Activated B cell treated with CpG ODN at 0.5 μM for 24 hours (primary cell): ENCODE data around the gene IFITM5. TPM values are rescaled to one million over a fixed set of nuclear protein-coding genes. Genes with fewer than 3 reads are reported as not detected.
A peak's percentile ranks its signal among the peaks of the same experiment; 100 is the strongest.
"Not testable (repeated sequence)": the region's sequence is repeated elsewhere in the genome, so short reads cannot be mapped to it uniquely, and the experiment has no call there.

ENCODE experiments used
- ATAC-seq: fragments of 200-7000 bp; cut with Tn5 transposase; one replicate; pipeline ENCODE4 v1.10.0; 2021; ENCODE audit warnings: low read depth, mild to moderate bottlenecking, moderate library complexity
- CTCF ChIA-PET: fragments of 350-600 bp; sonication (Branson Sonifier 250); formaldehyde crosslinking; loops from one replicate; lab custom pipeline; 2021; ENCODE audit warnings: antibody characterized with exemption; lab: Charles Lee
- POLR2A ChIA-PET: fragments of 350-600 bp; sonication (Branson Sonifier 250); formaldehyde crosslinking; loops from one replicate; lab custom pipeline; 2021; ENCODE audit warnings: antibody characterized with exemption; lab: Charles Lee
- DNase-seq: peaks from one replicate; pipeline ENCODE4 v3.0.0; 2022
- H3K27ac Mint-ChIP-seq: one replicate; pipeline ENCODE4 v1.8.0; 2020; ENCODE audit warnings: mixed read lengths
- H3K27me3 Mint-ChIP-seq: one replicate; pipeline ENCODE4 v1.8.0; 2021; ENCODE audit warnings: mixed read lengths
- H3K36me3 Mint-ChIP-seq: one replicate; pipeline ENCODE4 v1.8.0; 2021; ENCODE audit warnings: low read depth, mixed read lengths
- H3K4me1 Mint-ChIP-seq: one replicate; pipeline ENCODE4 v1.8.0; 2021; ENCODE audit warnings: mixed read lengths
- H3K4me3 Mint-ChIP-seq: one replicate; pipeline ENCODE4 v1.8.0; 2020; ENCODE audit warnings: mild to moderate bottlenecking, mixed read lengths
- H3K9me3 Mint-ChIP-seq: one replicate; pipeline ENCODE4 v1.8.0; 2020; ENCODE audit warnings: mixed read lengths
- intact Hi-C: fragments of 100-400 bp; cut with micrococcal nuclease; formaldehyde crosslinking; loops from one replicate; pipeline ENCODE4 v1.15.1; 2024
- total RNA-seq: library from RNA; stranded (reverse); gene quantifications from 2 replicates; pipeline ENCODE4 v1.2.3, GENCODE V29; 2022
- TF ChIP-seq, protein P1 (sequence below): fragments of 200-600 bp; IDR thresholded peaks from one replicate; pipeline ENCODE4 v1.8.0; 2022; ENCODE audit warnings: antibody characterized with exemption, mild to moderate bottlenecking

The IFITM5 gene
- total RNA-seq, 1 donor from 2014 or later: not detected

DNA sequence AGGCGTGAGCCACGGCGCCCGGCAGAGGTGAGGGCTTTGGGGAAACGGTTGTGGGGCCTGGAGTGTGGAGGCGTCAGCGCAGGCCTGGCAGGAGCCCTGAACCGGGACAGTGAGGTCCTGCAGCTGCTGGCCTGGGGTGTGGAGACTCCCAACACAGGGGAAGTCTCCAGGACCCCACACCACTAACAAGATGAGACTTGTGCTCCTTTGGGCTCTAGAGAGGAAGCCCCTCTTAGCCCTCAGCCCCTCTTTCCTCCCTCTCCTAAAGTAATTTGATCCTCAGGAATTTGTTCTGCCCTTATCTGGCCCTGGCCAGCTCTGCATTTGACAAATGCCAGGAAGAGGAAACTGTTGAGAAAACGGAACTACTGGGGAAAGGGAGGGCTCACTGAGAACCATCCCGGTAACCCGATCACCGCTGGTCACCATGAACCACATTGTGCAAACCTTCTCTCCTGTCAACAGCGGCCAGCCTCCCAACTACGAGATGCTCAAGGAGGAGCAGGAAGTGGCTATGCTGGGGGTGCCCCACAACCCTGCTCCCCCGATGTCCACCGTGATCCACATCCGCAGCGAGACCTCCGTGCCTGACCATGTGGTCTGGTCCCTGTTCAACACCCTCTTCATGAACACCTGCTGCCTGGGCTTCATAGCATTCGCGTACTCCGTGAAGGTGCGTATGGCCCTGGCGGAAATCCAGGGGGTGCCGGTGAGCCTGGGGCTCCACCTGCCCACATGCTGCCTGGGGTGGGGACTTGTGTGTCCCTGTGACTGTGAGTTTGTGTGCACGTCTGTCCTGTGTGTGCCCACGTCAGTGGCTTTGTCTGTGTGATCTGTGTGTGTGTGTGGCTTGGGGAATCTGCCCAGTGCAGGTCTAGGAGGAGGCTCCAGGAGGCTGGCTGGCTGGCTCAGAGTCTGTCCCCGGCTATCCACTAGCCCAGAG, 8.7 kb upstream of the IFITM5 start, which contains the start of gene IFITM2:
Gene IFITM2 (plus strand): TSS at position 51 of the 943 bp plus-strand sequence. CDS start 377 bp downstream, at position 428.
- peaks cover 56% of the 10 kb centered on the region for H3K4me1 Mint-ChIP-seq
- POLR2A ChIA-PET: interaction anchor here (0.7 to 3.2 kb wide), 9 partner anchors 9 to 101 kb away, joined by 3 to 15 read pairs (median 6); partner anchors contain the start of genes BET1L, PGGHG and RIC8A
- not testable (repeated sequence) for H3K27me3 Mint-ChIP-seq

DNA sequence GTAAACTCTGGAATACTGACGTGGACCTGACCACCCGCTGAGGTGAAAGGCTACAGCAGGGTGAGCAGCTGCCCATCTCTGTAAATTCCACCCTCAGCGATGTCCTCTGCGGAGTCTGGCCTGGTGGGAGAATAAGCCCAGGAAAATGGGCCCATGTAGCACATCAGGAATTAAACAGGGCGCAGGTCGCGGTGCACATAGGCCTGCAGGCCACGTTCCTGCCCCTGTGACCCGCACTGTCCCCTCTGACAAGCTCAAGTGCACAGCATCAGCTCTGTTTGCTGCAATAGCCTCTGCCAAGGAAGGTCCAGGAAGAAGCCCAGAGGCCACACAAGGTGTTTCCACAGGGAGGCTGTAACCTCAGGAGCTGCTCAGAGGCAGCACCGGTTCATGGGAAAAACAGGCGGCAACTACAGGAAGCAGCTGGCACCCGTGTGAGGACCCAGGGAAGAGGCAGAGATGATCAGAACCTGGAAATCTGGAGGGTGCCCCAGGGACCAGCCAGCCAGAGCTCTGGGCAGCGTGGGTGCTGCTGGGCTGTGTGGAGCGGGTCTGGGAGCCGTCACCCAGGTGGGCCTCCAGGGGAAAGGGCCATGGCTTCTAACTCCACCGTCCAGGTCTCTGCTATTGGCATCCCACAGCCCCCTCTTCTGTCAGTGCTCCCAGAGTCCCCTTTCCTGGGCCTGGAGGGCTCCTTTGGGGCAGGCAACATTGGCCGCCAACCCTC, 7.5 kb upstream of the IFITM5 start:
- peak overlapping the region; percentile 68 for H3K27ac Mint-ChIP-seq
- DNase-seq: no peak
- H3K27me3 Mint-ChIP-seq: no peaks in the 10 kb centered on the region
- TF ChIP-seq, protein P1, sequence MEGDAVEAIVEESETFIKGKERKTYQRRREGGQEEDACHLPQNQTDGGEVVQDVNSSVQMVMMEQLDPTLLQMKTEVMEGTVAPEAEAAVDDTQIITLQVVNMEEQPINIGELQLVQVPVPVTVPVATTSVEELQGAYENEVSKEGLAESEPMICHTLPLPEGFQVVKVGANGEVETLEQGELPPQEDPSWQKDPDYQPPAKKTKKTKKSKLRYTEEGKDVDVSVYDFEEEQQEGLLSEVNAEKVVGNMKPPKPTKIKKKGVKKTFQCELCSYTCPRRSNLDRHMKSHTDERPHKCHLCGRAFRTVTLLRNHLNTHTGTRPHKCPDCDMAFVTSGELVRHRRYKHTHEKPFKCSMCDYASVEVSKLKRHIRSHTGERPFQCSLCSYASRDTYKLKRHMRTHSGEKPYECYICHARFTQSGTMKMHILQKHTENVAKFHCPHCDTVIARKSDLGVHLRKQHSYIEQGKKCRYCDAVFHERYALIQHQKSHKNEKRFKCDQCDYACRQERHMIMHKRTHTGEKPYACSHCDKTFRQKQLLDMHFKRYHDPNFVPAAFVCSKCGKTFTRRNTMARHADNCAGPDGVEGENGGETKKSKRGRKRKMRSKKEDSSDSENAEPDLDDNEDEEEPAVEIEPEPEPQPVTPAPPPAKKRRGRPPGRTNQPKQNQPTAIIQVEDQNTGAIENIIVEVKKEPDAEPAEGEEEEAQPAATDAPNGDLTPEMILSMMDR: no peak
- ATAC-seq: no peak
- peaks cover 52% of the 10 kb centered on the region for H3K4me1 Mint-ChIP-seq
- H3K36me3 Mint-ChIP-seq: peaks cover 3% of the 10 kb centered on the region
- CTCF ChIA-PET: interaction anchor here (1.7 to 3.2 kb wide), 4 partner anchors 10 to 55 kb away, joined by 3 to 27 read pairs (median 18); no protein-coding TSS in a partner anchor
- POLR2A ChIA-PET: interaction anchor here (1.3 to 4.2 kb wide), 9 partner anchors 10 to 56 kb away, joined by 3 to 31 read pairs (median 6); partner anchors contain the start of gene PGGHG
- no peak overlapping the region for H3K4me3 Mint-ChIP-seq
- intact Hi-C loops: loop anchor here (5.0 kb wide), 2 partner anchors 145 to 210 kb away; partner anchors contain the start of gene PTDSS2
- H3K9me3 Mint-ChIP-seq: no peaks in the 10 kb centered on the region

More for the DNA sequence above, 8.7 kb upstream of the IFITM5 start, which contains the start of gene IFITM2:
- not testable (repeated sequence) for H3K36me3 Mint-ChIP-seq, H3K9me3 Mint-ChIP-seq, DNase-seq
- H3K27ac Mint-ChIP-seq: peak within 1 kb of the TSS; percentile 98
- CTCF ChIA-PET: interaction anchor here (1.1 to 2.9 kb wide), 3 partner anchors 9 to 22 kb away, joined by 3 to 27 read pairs (median 5); no protein-coding TSS in a partner anchor
- H3K4me3 Mint-ChIP-seq: peak within 1 kb of the TSS; percentile 99
- ATAC-seq: peak; percentile 25
- intact Hi-C loops: loop anchor here (1.0 to 5.0 kb wide), 5 partner anchors 39 to 209 kb away; partner anchors contain the start of genes BET1L, PSMD13, PTDSS2 and RIC8A

DNA sequence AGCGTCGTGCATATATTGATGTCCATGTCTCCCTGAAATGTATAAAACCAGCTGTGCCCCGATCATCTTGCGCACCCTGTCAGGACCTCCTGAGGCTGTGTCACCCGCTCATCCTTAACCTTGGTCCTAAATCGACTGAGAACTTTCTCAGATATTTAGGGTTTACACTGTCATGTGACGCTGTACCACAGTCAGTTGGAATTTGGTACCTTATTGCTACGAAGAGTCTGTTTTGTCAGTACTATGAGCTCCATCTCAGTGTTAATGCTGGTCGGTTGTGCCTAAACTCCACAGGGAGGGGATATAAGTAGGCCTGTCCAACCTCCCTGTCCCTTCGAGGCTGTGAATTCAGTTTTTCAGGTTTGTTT, 6.5 kb upstream of the IFITM5 start:
- H3K36me3 Mint-ChIP-seq: peaks cover 3% of the 10 kb centered on the region
- intact Hi-C loops: loop anchor here (1.0 to 5.0 kb wide), 3 partner anchors 50 to 211 kb away; partner anchors contain the start of gene PTDSS2
- H3K27me3 Mint-ChIP-seq: no peaks in the 10 kb centered on the region
- no peaks in the 10 kb centered on the region for H3K9me3 Mint-ChIP-seq
- no peak overlapping the region for H3K4me3 Mint-ChIP-seq
- H3K27ac Mint-ChIP-seq: peak overlapping the region; percentile 26
- TF ChIP-seq, protein P1: no peak
- ChIA-PET POLR2A (interaction anchor here (0.6 to 4.2 kb wide), 7 partner anchors 12 to 505 kb away, joined by 3 to 31 read pairs (median 4); no protein-coding TSS in a partner anchor), CTCF (interaction anchor here (0.8 to 3.2 kb wide), 9 partner anchors 11 to 91 kb away, joined by 3 to 27 read pairs (median 5); no protein-coding TSS in a partner anchor)
- ATAC-seq: no peak
- no peak for DNase-seq
- H3K4me1 Mint-ChIP-seq: peaks cover 52% of the 10 kb centered on the region

DNA sequence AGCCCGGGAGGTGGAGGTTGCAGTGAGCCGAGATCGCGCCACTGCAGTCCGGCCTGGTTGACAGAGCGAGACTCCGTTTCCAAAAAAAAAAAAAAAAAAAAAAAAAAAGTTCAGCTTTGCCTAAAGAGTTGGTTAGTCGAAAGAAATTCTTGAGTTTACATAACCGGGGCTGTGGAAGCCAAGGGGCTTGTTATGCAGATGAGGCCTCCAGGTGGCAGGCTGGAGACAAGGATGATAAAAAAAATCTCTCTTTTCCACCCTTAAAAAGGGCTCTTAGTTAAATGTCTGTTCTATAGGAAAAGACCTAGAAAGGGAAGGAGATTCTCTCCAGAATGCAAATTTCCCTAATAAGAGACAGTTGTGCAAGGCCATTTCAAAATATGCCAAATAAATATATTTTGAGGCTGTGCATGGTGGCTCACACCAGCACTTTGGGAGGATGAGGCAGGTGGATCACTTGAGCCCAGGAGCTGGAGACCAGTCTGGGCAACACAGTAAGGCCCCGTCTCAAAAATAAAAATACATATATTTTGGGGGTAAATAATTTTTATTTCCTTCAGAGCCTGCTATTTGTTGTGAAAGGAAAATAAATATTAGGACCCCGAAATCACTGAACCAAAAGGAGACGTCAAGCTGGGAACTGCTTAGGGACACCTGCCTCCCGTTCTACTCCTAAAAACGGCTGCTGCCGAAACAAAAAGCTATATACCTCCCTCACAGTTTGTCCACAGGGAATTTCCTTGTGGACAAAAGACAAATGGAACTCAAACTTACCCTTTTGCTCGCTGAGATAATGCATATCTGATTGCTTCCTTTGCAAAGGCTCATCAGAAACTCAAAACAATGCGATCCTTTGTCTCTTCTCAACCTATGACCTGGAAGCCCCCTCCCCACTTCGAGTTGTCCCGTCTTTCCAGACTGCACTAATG, 5.9 kb upstream of the IFITM5 start:
- ATAC-seq: peak; percentile 28
- no peak overlapping the region for H3K4me3 Mint-ChIP-seq
- DNase-seq: no peak
- peaks cover 3% of the 10 kb centered on the region for H3K36me3 Mint-ChIP-seq
- H3K27ac Mint-ChIP-seq: peak overlapping the region; percentile 35
- TF ChIP-seq, protein P1: no peak
- ChIA-PET CTCF (interaction anchor here (0.7 to 3.2 kb wide), 11 partner anchors 12 to 91 kb away, joined by 3 to 27 read pairs (median 4); no protein-coding TSS in a partner anchor), POLR2A (interaction anchor here (0.6 to 4.2 kb wide), 12 partner anchors 11 to 506 kb away, joined by 3 to 31 read pairs (median 3); no protein-coding TSS in a partner anchor)
- H3K4me1 Mint-ChIP-seq: peaks cover 55% of the 10 kb centered on the region
- H3K27me3 Mint-ChIP-seq: no peaks in the 10 kb centered on the region
- H3K9me3 Mint-ChIP-seq: no peaks in the 10 kb centered on the region
- intact Hi-C loops: loop anchor here (1.0 to 5.0 kb wide), 3 partner anchors 51 to 212 kb away; partner anchors contain the start of gene PTDSS2
